SK-N-SH (cell line): ENCODE results near the gene HSD17B1.

Source experiments
- CTCF ChIP-seq: fragments of 200-600 bp; sonication (generic); IDR thresholded peaks from 2 replicates; pipeline ENCODE4 v1.6.1; 2017; ENCODE audit warnings: antibody characterized with exemption, mild to moderate bottlenecking, moderate library complexity
- EP300 ChIP-seq, 2 experiments: IDR thresholded peaks; 2 replicates each; pipeline versions ENCODE4 v1.4.0 to v1.6.1; 2012; ENCODE audit warnings: borderline replicate concordance in 1 of 2, low read depth in 1 of 2, low read length in 1 of 2
- POLR2AphosphoS5 ChIP-seq: IDR thresholded peaks from 2 replicates; pipeline ENCODE4 v1.6.1; 2012; ENCODE audit warnings: low read depth, low read length

GRCh38 chr17:42547698-42548069 is 5.0 kb upstream of the HSD17B1 start:
- TF ChIP-seq CTCF, result no peak
- no peak for TF ChIP-seq POLR2AphosphoS5
- TF ChIP-seq EP300 (IDR thresholded peaks at IDR 0.05; ENCODE audit: borderline replicate concordance in 1 of 2, low read depth in 1 of 2, low read length in 1 of 2), result no peak
